ENCODE measurements around the gene NAGLU. TPM values are rescaled to one million over a fixed set of nuclear protein-coding genes. Genes with fewer than 3 reads are reported as not detected.

The NAGLU gene
- total RNA-seq, 4 donors from 2014 or later, result 56.7 to 140 (median 101) TPM

- 43 to 85% methylated on average over 1 of the region's 1 CpG for WGBS, 2 donors
- Histone ChIP-seq H3K4me1 (peaks cover 0 to 6% of the 10 kb centered on the region in 2 donors), H3K27ac (no peak overlapping the region), H3K27me3 (no peaks in the 10 kb centered on the region), H3K9me3 (no peaks in the 10 kb centered on the region), H3K4me3 (replicated peaks in 1 of 3) (no peak overlapping the region), H3K36me3 (peaks cover 56 to 71% of the 10 kb centered on the region in 2 donors)
- TF ChIP-seq POLR2A (IDR thresholded peaks at IDR 0.05), result no peak
- TF ChIP-seq, protein P1, sequence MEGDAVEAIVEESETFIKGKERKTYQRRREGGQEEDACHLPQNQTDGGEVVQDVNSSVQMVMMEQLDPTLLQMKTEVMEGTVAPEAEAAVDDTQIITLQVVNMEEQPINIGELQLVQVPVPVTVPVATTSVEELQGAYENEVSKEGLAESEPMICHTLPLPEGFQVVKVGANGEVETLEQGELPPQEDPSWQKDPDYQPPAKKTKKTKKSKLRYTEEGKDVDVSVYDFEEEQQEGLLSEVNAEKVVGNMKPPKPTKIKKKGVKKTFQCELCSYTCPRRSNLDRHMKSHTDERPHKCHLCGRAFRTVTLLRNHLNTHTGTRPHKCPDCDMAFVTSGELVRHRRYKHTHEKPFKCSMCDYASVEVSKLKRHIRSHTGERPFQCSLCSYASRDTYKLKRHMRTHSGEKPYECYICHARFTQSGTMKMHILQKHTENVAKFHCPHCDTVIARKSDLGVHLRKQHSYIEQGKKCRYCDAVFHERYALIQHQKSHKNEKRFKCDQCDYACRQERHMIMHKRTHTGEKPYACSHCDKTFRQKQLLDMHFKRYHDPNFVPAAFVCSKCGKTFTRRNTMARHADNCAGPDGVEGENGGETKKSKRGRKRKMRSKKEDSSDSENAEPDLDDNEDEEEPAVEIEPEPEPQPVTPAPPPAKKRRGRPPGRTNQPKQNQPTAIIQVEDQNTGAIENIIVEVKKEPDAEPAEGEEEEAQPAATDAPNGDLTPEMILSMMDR (IDR thresholded peaks at IDR 0.05), result no peak
- intact Hi-C loops (cut with DNase I), result no loop called here
- DNase-seq, result no peak
These were observed 49.3 kb downstream of the NAGLU start for GRCh38 chr17:42585353-42585752.

GRCh38 chr17:42586514-42587230 lies 50.6 kb downstream of the NAGLU start:
- TF ChIP-seq, protein P1 (IDR thresholded peaks at IDR 0.05), result no peak
- TF ChIP-seq POLR2A (IDR thresholded peaks at IDR 0.05), result no peak
- Histone ChIP-seq H3K36me3 (peaks cover 53 to 66% of the 10 kb centered on the region in 2 donors), H3K27me3 (no peaks in the 10 kb centered on the region), H3K4me3 (replicated peaks in 1 of 3) (no peak overlapping the region), H3K27ac (no peak overlapping the region), H3K4me1 (peaks cover 0 to 6% of the 10 kb centered on the region in 2 donors), H3K9me3 (no peaks in the 10 kb centered on the region)
- intact Hi-C loops (cut with DNase I), result no loop called here
- 84 to 88% methylated on average over 7 of the region's 7 CpGs for WGBS, 2 donors
- no peak for DNase-seq

DNA sequence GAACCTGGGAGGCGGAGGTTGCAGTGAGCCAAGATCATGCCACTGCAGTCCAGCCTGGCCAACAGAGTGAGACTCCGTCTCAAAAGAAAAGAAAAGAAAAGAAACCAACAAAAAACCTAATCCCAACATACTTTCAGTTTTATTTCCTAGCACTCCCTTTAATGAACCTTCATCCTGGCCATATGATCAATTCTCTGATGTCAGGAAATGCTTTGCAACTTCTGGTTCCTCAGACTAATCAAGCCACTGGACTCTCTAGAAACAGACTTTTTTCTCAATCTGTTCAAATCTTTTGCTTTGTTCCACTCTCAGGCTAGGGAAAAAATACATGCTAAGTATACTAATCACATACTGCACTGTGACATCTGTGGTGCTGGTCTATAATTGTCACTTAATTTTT lies 54.8 kb downstream of the NAGLU start:
- Histone ChIP-seq H3K4me1 (peaks cover 0 to 6% of the 10 kb centered on the region in 2 donors), H3K4me3 (replicated peaks in 1 of 3) (no peak overlapping the region), H3K36me3 (peaks cover 15 to 25% of the 10 kb centered on the region in 2 donors), H3K27ac (no peak overlapping the region), H3K27me3 (no peaks in the 10 kb centered on the region), H3K9me3 (no peaks in the 10 kb centered on the region)
- DNase-seq, result no peak
- 95 to 96% methylated on average over 2 of the region's 2 CpGs for WGBS, 2 donors
- TF ChIP-seq, protein P1 (IDR thresholded peaks at IDR 0.05), result no peak
- no peak for TF ChIP-seq POLR2A (IDR thresholded peaks at IDR 0.05)
- intact Hi-C loops (cut with DNase I), result no loop called here

DNA sequence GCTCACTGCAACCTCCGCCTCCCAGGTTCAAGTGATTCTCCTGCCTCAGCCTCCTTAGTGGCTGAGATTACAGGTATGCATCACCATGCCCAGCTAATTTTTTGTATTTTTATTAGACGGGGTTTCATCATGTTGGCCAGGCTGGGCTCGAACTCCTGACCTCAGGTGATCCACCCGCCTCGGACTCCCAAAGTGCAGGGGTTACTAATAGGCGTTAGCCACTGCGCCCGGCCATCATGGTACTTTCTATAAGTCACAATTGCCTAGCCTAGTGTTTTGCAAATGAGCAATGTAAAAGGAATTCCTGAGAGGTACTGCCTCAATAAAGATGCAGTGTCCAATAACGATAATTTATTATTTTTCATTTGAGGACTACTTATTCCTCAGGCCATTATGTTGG lies 55.4 kb downstream of the NAGLU start:
- Histone ChIP-seq H3K36me3 (peaks cover 12 to 19% of the 10 kb centered on the region in 2 donors), H3K9me3 (no peaks in the 10 kb centered on the region), H3K27me3 (no peaks in the 10 kb centered on the region), H3K4me1 (peaks cover 0 to 6% of the 10 kb centered on the region in 2 donors), H3K4me3 (replicated peaks in 1 of 3) (no peak overlapping the region), H3K27ac (no peak overlapping the region)
- TF ChIP-seq POLR2A (IDR thresholded peaks at IDR 0.05), result no peak
- TF ChIP-seq, protein P1 (IDR thresholded peaks at IDR 0.05), result no peak
- no peak for DNase-seq
- intact Hi-C loops (cut with DNase I), result no loop called here
- 95 to 96% methylated on average over 9 of the region's 9 CpGs for WGBS, 2 donors

Small RNAs within 50 kb of the gene (microRNA-seq; reads per million reads assigned to microRNA genes)
- gene MIR5010 (11.7 reads per million, percentile 28 among the genes with 10 or more reads in this experiment), gene MIR548AT (not detected)

Small RNAs within 50 kb of the gene (small RNA-seq; reads per million reads assigned to genes)
- not detected for gene MIR548AT

Other genes with a start within 250 kb of the NAGLU start
- gene STAT5A, start 247.7 kb upstream of the NAGLU start, total RNA-seq, result 10 to 100 TPM; 31.9 to 46.1 (median 34.0) TPM
- gene STAT3, start 147.8 kb upstream of the NAGLU start, total RNA-seq, result 100 to 1,000 TPM; 147 to 292 (median 206) TPM
- 100 to 1,000 TPM; 173 to 199 (median 187) TPM for gene CAVIN1, start 113.0 kb upstream of the NAGLU start, total RNA-seq
- gene ATP6V0A1, start 77.4 kb upstream of the NAGLU start, total RNA-seq, result 100 to 1,000 TPM in 2 of 4 donors, 10 to 100 TPM in 2; 75.5 to 195 (median 121) TPM
- gene HSD17B1, start 16.7 kb downstream of the NAGLU start, total RNA-seq, result 1 to 10 TPM in 2 of 4 donors, under 1 TPM in 2; 0.21 to 4.1 (median 1.3) TPM
- 10 to 100 TPM; 32.7 to 60.9 (median 48.7) TPM for gene COASY, start 25.9 kb downstream of the NAGLU start, total RNA-seq
- 10 to 100 TPM; 47.0 to 62.8 (median 52.9) TPM for gene MLX, start 30.9 kb downstream of the NAGLU start, total RNA-seq
- 1 to 10 TPM; 1.4 to 5.8 (median 4.5) TPM for gene PSMC3IP, start 41.5 kb downstream of the NAGLU start, total RNA-seq
- gene RETREG3, start 73.1 kb downstream of the NAGLU start, total RNA-seq, result 10 to 100 TPM; 61.9 to 74.4 (median 72.1) TPM
- 10 to 100 TPM; 17.1 to 45.6 (median 31.7) TPM for gene TUBG1, start 73.4 kb downstream of the NAGLU start, total RNA-seq
- gene TUBG2, start 123.0 kb downstream of the NAGLU start, total RNA-seq, result 10 to 100 TPM; 20.4 to 38.7 (median 24.4) TPM
- gene PLEKHH3, start 140.8 kb downstream of the NAGLU start, total RNA-seq, result 10 to 100 TPM; 22.0 to 30.4 (median 26.4) TPM
- gene CCR10, start 145.6 kb downstream of the NAGLU start, total RNA-seq, result 1 to 10 TPM; 2.0 to 3.6 (median 2.6) TPM
- gene CNTNAP1, start 146.3 kb downstream of the NAGLU start, total RNA-seq, result 1 to 10 TPM; 2.3 to 4.2 (median 2.5) TPM
- 10 to 100 TPM; 39.3 to 69.2 (median 56.4) TPM for gene EZH1, start 208.8 kb downstream of the NAGLU start, total RNA-seq
- 10 to 100 TPM; 18.6 to 55.3 (median 25.7) TPM for gene RAMP2, start 225.0 kb downstream of the NAGLU start, total RNA-seq
- gene VPS25, start 237.2 kb downstream of the NAGLU start, total RNA-seq, result 10 to 100 TPM; 38.5 to 71.2 (median 56.3) TPM
- gene WNK4, start 244.4 kb downstream of the NAGLU start, total RNA-seq, result under 1 TPM in 2 of 4 donors, not detected in 2; 0.13 to 0.45 TPM